HEK293T (cell line): ENCODE data around the gene NME2.

Experiments
- FOXA1 ChIP-seq: fragments of 450-650 bp; IDR thresholded peaks from 2 replicates; pipeline ENCODE4 v1.6.1; 2016; ENCODE audit warnings: mild to moderate bottlenecking
- FOXK2 ChIP-seq: fragments of 450-650 bp; IDR thresholded peaks from 2 replicates; pipeline ENCODE4 v1.6.1; 2016; ENCODE audit warnings: mild to moderate bottlenecking
- PKNOX1 ChIP-seq: fragments of 450-650 bp; IDR thresholded peaks from 2 replicates; pipeline ENCODE4 v1.6.1; 2016
- SP1 ChIP-seq: fragments of 450-650 bp; IDR thresholded peaks from 2 replicates; pipeline ENCODE4 v1.6.1; 2017
- SUZ12 ChIP-seq: fragments of 450-650 bp; IDR thresholded peaks from 2 replicates; pipeline ENCODE4 v1.6.1; 2016; ENCODE audit warnings: mild to moderate bottlenecking
- TARDBP ChIP-seq: fragments of 450-650 bp; IDR thresholded peaks from 2 replicates; pipeline ENCODE4 v1.6.1; 2016

- TF ChIP-seq FOXA1, result no peak
- TF ChIP-seq TARDBP, result no peak
- no peak for TF ChIP-seq SP1
- TF ChIP-seq SUZ12, result no peak
- no peak for TF ChIP-seq FOXK2
- TF ChIP-seq PKNOX1, result no peak
Measured at GRCh38 chr17:51180486-51180885, 14.3 kb downstream of the NME2 start.
